ENCODE results near the gene MBTPS1. TPM values are rescaled to one million over a fixed set of nuclear protein-coding genes. Genes with fewer than 3 reads are reported as not detected.
"Not testable (repeated sequence)": the region's sequence is repeated elsewhere in the genome, so short reads cannot be mapped to it uniquely, and the experiment has no call there.

MBTPS1 gene
- total RNA-seq, 1 donor from 2014 or later: 103 TPM

- DNase-seq (ENCODE audit: low spot score): no peak
These were observed 20.5 kb upstream of the MBTPS1 start for GRCh38 chr16:84137287-84137686.

- DNase-seq (ENCODE audit: low spot score): no peak
These were observed 19.8 kb upstream of the MBTPS1 start for GRCh38 chr16:84136331-84137125.

GRCh38 chr16:84132527-84133285 is 16.0 kb upstream of the MBTPS1 start:
- no peak for DNase-seq (ENCODE audit: low spot score)

GRCh38 chr16:84131117-84131516 is 14.4 kb upstream of the MBTPS1 start:
- DNase-seq (ENCODE audit: low spot score): no peak

- no peak for DNase-seq (ENCODE audit: low spot score)
These were observed 7.7 kb upstream of the MBTPS1 start for GRCh38 chr16:84124257-84125073.

GRCh38 chr16:84121007-84121406 is 4.3 kb upstream of the MBTPS1 start:
- no peak for DNase-seq (ENCODE audit: low spot score)

- DNase-seq (ENCODE audit: low spot score): no peak
These were observed 3.3 kb upstream of the MBTPS1 start for GRCh38 chr16:84120023-84120422.

- DNase-seq (ENCODE audit: low spot score): no peak
These were observed 2.6 kb upstream of the MBTPS1 start for GRCh38 chr16:84119368-84119767.

- DNase-seq (ENCODE audit: low spot score): not testable (repeated sequence)
These were observed 1.6 kb upstream of the MBTPS1 start for GRCh38 chr16:84118315-84118714.

- DNase-seq (ENCODE audit: low spot score): no peak
These were observed 727 bp upstream of the MBTPS1 start for GRCh38 chr16:84117494-84117843.

GRCh38 chr16:84115919-84116719 is 623 bp downstream of the MBTPS1 start:
- peak; percentile 57 for DNase-seq (ENCODE audit: low spot score)

- not testable (repeated sequence) for DNase-seq (ENCODE audit: low spot score)
These were observed 4.8 kb downstream of the MBTPS1 start for GRCh38 chr16:84111949-84112348.

GRCh38 chr16:84111525-84111924 is 5.2 kb downstream of the MBTPS1 start:
- DNase-seq (ENCODE audit: low spot score): no peak

- no peak for DNase-seq (ENCODE audit: low spot score)
These were observed 6.2 kb downstream of the MBTPS1 start for GRCh38 chr16:84110527-84110926.

GRCh38 chr16:84109598-84110335 is 7.0 kb downstream of the MBTPS1 start:
- DNase-seq (ENCODE audit: low spot score): no peak

GRCh38 chr16:84107921-84108320 is 8.8 kb downstream of the MBTPS1 start:
- no peak for DNase-seq (ENCODE audit: low spot score)

GRCh38 chr16:84105948-84106740 is 10.6 kb downstream of the MBTPS1 start:
- DNase-seq (ENCODE audit: low spot score): no peak

- DNase-seq (ENCODE audit: low spot score): no peak
These were observed 11.4 kb downstream of the MBTPS1 start for GRCh38 chr16:84105301-84105815.

GRCh38 chr16:84104231-84104630 is 12.5 kb downstream of the MBTPS1 start:
- DNase-seq (ENCODE audit: low spot score): no peak

- no peak for DNase-seq (ENCODE audit: low spot score)
These were observed 13.1 kb downstream of the MBTPS1 start for GRCh38 chr16:84103678-84104077.

All from ureter (tissue), 1 donor.